H1 (cell line): ENCODE data around the gene SMYD3. TPM values are rescaled to one million over a fixed set of nuclear protein-coding genes. Genes with fewer than 3 reads are reported as not detected.

ENCODE experiments used
- HDAC6 ChIP-seq: IDR thresholded peaks from one replicate; pipeline ENCODE4 v1.7.1; 2012; ENCODE audit warnings: low read depth, mild to moderate bottlenecking, inconsistent platforms, low read length, moderate library complexity
- POLR2AphosphoS5 ChIP-seq: IDR thresholded peaks from 2 replicates; pipeline ENCODE4 v1.6.1; 2011; ENCODE audit warnings: low read depth, low read length
- RFX5 ChIP-seq: IDR thresholded peaks from 2 replicates; pipeline ENCODE4 v1.6.1; 2011; ENCODE audit warnings: low read depth, low read length, improper control_type of control experiment, borderline replicate concordance
- SIRT6 ChIP-seq: IDR thresholded peaks from one replicate; pipeline ENCODE4 v1.7.1; 2012; ENCODE audit warnings: low read length, inconsistent platforms
- SIX5 ChIP-seq: IDR thresholded peaks from 2 replicates; pipeline ENCODE4 v1.6.1; 2011; ENCODE audit warnings: mild to moderate bottlenecking, low read depth, low read length
- ZNF274 ChIP-seq: IDR thresholded peaks from 2 replicates; pipeline ENCODE4 v1.7.0; 2012; ENCODE audit warnings: low read length, borderline replicate concordance; ENCODE audit errors: extremely low read depth
- polyA plus RNA-seq, 7 experiments: library from polyadenylated mRNA; depleted of rRNA in 3 of 7; stranded (reverse) in 5 of 7; unstranded in 2 of 7; fragments of >200 nt in 5 of 7; fragments of 200-250 nt in 2 of 7; gene quantifications; 1 replicate in 5 of 7; 2 replicates in 1 of 7; 4 replicates in 1 of 7; pipeline versions ENCODE4 v1.2.1 to v1.2.3, GENCODE V29; 2011 to 2013; ENCODE audit warnings: missing spikeins in 2 of 7, mixed read lengths in 2 of 7
- total RNA-seq: library from RNA; stranded (reverse); fragmentation: NEBNext Ultra II Directional; extraction: Animal tissue kit (Norgen Biotek cat#: 25700); gene quantifications from 2 replicates; pipeline ENCODE4 v1.2.1, GENCODE V29; 2021

The SMYD3 gene
- total and polyA plus RNA-seq, 2 of the 8 experiments (the other 6 are each of a cell fraction or from before 2014, with no cell fraction given): 17.3 to 25.4 TPM

DNA sequence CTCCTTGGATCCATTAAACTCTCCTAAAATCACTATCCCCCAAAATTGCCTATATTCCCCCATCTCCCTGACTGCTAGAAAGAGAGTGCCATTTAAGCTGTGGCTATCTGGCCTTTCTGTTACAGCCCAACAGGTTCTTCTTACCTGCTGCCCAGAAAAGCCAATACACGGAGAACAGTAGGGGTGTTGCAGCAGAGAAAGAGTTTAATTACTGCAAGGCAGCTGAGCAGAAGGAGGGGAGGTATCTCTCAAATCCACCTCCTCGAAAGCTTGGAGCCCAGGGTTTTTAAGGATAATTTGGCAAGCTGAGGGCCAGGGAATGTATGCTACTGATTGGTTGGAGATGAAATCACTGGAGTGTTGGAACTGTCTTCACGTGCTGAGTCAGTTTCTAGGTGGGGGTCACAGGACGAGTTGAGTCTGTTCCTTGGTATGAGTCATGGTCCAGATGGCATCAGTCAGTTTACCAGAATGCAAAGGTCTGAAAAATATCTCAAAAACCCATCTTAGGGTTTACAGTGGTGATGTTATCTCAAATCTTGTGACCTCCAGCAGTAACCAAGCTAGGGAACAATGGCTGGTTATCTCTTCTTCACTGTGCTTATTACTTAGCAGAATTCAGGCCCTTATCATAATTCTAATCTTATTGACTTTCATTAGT is 89.8 kb downstream of the SMYD3 start (continued):
- TF ChIP-seq SIRT6 (no peak), ZNF274 (no peak), POLR2AphosphoS5 (no peak), HDAC6 (no peak), RFX5 (no peak), SIX5 (no peak)
